Peyer's patch (tissue), 4 donors: ENCODE measurements around the gene HDGF. TPM values are rescaled to one million over a fixed set of nuclear protein-coding genes. Genes with fewer than 3 reads are reported as not detected.

Experiments used
- DNase-seq, 3 donors: peaks; one replicate each; pipeline ENCODE4 v3.0.0-alpha.2; 2017 to 2019
- H3K27ac ChIP-seq, 4 donors: fragments of 200-600 bp; sonication (generic); one replicate each; pipeline ENCODE4 v1.5.1; 2016 to 2019
- H3K27me3 ChIP-seq, 2 donors: fragments of 200-600 bp; sonication (generic); one replicate each; pipeline ENCODE4 v1.5.1; 2019
- H3K36me3 ChIP-seq, 3 donors: fragments of 200-600 bp; sonication (generic); one replicate each; pipeline ENCODE4 v1.5.1; 2016 to 2019
- H3K4me1 ChIP-seq, 4 donors: fragments of 200-600 bp; sonication (generic); one replicate each; pipeline ENCODE4 v1.5.1; 2016 to 2019
- H3K4me3 ChIP-seq, 4 donors: fragments of 200-600 bp; sonication (generic); 1 replicate in 3 of 4; 2 replicates in 1 of 4; pipeline ENCODE4 v1.5.1; 2016 to 2019; ENCODE audit warnings: mild to moderate bottlenecking in 1 of 4
- H3K9me3 ChIP-seq, 4 donors: fragments of 200-600 bp; sonication (generic); one replicate each; pipeline ENCODE4 v1.5.1; 2016 to 2019; ENCODE audit warnings: mild to moderate bottlenecking in 1 of 4
- CTCF ChIP-seq, 6 experiments: fragments of 450-650 bp in 4 of 6; fragments of 200-600 bp in 2 of 6; sonication (generic) in 1 of 6; IDR thresholded peaks; one replicate each; pipeline ENCODE4 v1.5.1; 2017 to 2019; ENCODE audit warnings: antibody characterized with exemption in 6 of 6, mild to moderate bottlenecking in 3 of 6, moderate library complexity in 1 of 6
- POLR2A ChIP-seq, 2 donors: fragments of 450-650 bp; IDR thresholded peaks; one replicate each; pipeline ENCODE4 v1.5.1; 2017; ENCODE audit warnings: antibody characterized with exemption in 2 of 2, mild to moderate bottlenecking in 2 of 2, moderate library complexity in 2 of 2
- total RNA-seq, 4 donors: library from RNA; depleted of rRNA; stranded (reverse); fragments of >200 nt; gene quantifications; one replicate each; pipeline ENCODE4 v1.1.0, GENCODE V29; 2016

HDGF gene
- total RNA-seq, 4 donors from 2014 or later: 234 to 309 (median 281) TPM

GRCh38 chr1:156756355-156756754, 4.9 kb upstream of the HDGF start:
- Histone ChIP-seq H3K27ac (no peak overlapping the region), H3K36me3 (no peaks in the 10 kb centered on the region), H3K9me3 (no peaks in the 10 kb centered on the region), H3K4me1 (peaks cover 0 to 13% (median 0%) of the 10 kb centered on the region in 4 donors), H3K4me3 (no peak overlapping the region), H3K27me3 (no peaks in the 10 kb centered on the region)
- TF ChIP-seq CTCF (IDR thresholded peaks at IDR 0.05) (no peak), POLR2A (IDR thresholded peaks at IDR 0.05) (no peak)
- DNase-seq: no peak

GRCh38 chr1:156755527-156755950, 4.1 kb upstream of the HDGF start:
- Histone ChIP-seq H3K36me3 (no peaks in the 10 kb centered on the region), H3K4me1 (peaks cover 0 to 13% (median 0%) of the 10 kb centered on the region in 4 donors), H3K4me3 (no peak overlapping the region), H3K27ac (no peak overlapping the region), H3K27me3 (no peaks in the 10 kb centered on the region), H3K9me3 (no peaks in the 10 kb centered on the region)
- peak in 1 of 3 donors; percentile 10 for DNase-seq
- no peak for TF ChIP-seq CTCF (IDR thresholded peaks at IDR 0.05)
- TF ChIP-seq POLR2A (IDR thresholded peaks at IDR 0.05): no peak

- no peaks in the 10 kb centered on the region for H3K9me3 ChIP-seq
- H3K27ac ChIP-seq: no peak overlapping the region
- no peaks in the 10 kb centered on the region for H3K27me3 ChIP-seq
- TF ChIP-seq CTCF (IDR thresholded peaks at IDR 0.05) (no peak), POLR2A (IDR thresholded peaks at IDR 0.05) (no peak)
- H3K4me3 ChIP-seq: no peak overlapping the region
- DNase-seq: peak in 1 of 3 donors; percentile 4
- H3K4me1 ChIP-seq: peaks cover 0 to 19% (median 7%) of the 10 kb centered on the region in 4 donors
- H3K36me3 ChIP-seq: no peaks in the 10 kb centered on the region
These were observed 2.7 kb upstream of the HDGF start for GRCh38 chr1:156754219-156754618.

GRCh38 chr1:156752843-156753482, 1.5 kb upstream of the HDGF start:
- Histone ChIP-seq H3K27ac (peak overlapping the region in 2 of 4 donors; percentile 11 to 99), H3K27me3 (no peaks in the 10 kb centered on the region), H3K36me3 (no peaks in the 10 kb centered on the region), H3K4me1 (peaks cover 0 to 32% (median 18%) of the 10 kb centered on the region in 4 donors), H3K4me3 (peak overlapping the region in 2 of 4 donors; percentile 91 to 97), H3K9me3 (no peaks in the 10 kb centered on the region)
- no peak for DNase-seq
- TF ChIP-seq CTCF (IDR thresholded peaks at IDR 0.05): no peak
- TF ChIP-seq POLR2A (IDR thresholded peaks at IDR 0.05): no peak

- peak; percentile 97 to 98 (median 98) for DNase-seq
- Histone ChIP-seq H3K27me3 (no peaks in the 10 kb centered on the region), H3K4me3 (peak overlapping the region; percentile 79 to 97 (median 90)), H3K4me1 (peaks cover 0 to 40% (median 26%) of the 10 kb centered on the region in 4 donors), H3K27ac (peak overlapping the region; percentile 87 to 99 (median 96)), H3K36me3 (no peaks in the 10 kb centered on the region), H3K9me3 (no peaks in the 10 kb centered on the region)
- peak in 4 of 6 experiments; percentile 7 to 49 (median 36) for TF ChIP-seq CTCF (IDR thresholded peaks at IDR 0.05)
- TF ChIP-seq POLR2A (IDR thresholded peaks at IDR 0.05): peak; percentile 24 to 79
These were observed 444 bp upstream of the HDGF start for GRCh38 chr1:156751757-156752481.
